HG03469 (cell line): Measurements from ENCODE around the gene STAG3.
A peak's percentile ranks its signal among the peaks of the same experiment; 100 is the strongest.
"Not testable (repeated sequence)": the region's sequence is repeated elsewhere in the genome, so short reads cannot be mapped to it uniquely, and the experiment has no call there.

ENCODE experiments used
- ATAC-seq: cut with Tn5 transposase; IDR thresholded peaks from one replicate; pipeline ENCODE4 v1.9.1; 2021; ENCODE audit warnings: mild to moderate bottlenecking, moderate library complexity, moderate number of reproducible peaks; ENCODE audit not compliant: unreplicated experiment

Gene STAG3

GRCh38 chr7:100177045-100178001, at the start of gene STAG3, which contains the start of gene GPC2:
Gene STAG3, plus strand, starts transcription at chr7:100177918. Its CDS starts 2,639 bp downstream, at chr7:100180557.
Gene GPC2, minus strand, starts transcription at chr7:100177381. Its CDS starts 182 bp downstream, at chr7:100177199.
- peak; percentile 62 for ATAC-seq

DNA sequence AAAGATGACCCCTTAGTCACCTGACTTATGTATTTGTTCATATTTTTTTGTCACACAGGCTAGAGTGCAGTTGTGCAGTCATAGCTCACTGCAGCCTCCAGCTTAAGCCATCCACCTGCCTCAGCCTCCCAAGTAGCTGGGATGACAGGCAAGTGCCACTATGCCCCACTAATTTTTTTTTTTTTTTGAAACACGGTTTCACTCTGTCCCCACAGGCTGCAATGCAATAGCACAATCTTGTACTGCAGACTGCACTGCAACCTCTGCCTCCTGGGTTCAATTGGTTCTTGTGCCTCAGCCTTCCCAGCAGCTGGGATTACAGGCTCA, 49.1 kb upstream of the STAG3 start:
- ATAC-seq = no peak

GRCh38 chr7:100130220-100130607, 47.5 kb upstream of the STAG3 start:
- ATAC-seq = not testable (repeated sequence)

DNA sequence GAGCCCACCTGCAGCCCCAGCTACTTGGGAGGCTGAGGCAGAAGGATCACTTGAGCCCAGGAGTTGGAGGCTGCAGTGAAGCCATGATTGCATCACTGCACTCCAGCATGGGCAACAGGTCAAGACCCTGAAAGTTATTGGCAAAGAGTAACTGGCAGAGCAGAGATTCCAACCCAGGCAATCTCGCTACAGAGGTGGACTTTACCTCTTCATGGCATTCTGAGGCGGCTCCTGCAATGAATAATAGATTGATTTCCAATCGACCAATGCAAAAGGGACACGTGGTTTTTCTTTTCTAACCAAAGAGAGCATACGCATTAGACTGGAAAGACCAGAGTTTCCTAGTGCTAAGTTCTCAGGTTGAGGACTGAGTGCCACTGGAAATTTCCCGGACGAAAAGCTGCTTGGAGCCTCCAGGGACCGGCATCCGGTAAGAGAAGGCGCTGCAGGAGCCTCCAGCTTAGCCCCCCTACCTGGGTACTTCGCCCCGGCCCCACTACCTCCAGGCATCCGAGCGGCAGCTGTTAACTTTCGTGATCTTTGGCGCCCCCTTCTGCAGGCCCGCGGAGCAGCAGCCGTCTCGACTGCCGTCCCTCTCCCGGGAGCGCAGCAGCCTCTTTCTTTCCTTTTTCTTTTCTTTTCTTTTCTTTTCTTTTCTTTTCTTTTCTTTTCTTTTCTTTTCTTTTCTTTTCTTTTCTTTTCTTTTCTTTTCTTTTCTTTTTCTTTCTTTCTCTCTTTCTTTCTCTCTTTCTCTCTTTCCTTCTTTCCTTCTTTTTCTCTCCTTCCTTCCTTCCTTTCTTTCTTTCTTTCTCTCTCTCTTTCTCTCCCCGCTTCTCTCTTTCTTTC, 46.9 kb upstream of the STAG3 start:
- ATAC-seq = no peak

- ATAC-seq = no peak
Observed at GRCh38 chr7:100132126-100132525, 45.6 kb upstream of the STAG3 start.

DNA sequence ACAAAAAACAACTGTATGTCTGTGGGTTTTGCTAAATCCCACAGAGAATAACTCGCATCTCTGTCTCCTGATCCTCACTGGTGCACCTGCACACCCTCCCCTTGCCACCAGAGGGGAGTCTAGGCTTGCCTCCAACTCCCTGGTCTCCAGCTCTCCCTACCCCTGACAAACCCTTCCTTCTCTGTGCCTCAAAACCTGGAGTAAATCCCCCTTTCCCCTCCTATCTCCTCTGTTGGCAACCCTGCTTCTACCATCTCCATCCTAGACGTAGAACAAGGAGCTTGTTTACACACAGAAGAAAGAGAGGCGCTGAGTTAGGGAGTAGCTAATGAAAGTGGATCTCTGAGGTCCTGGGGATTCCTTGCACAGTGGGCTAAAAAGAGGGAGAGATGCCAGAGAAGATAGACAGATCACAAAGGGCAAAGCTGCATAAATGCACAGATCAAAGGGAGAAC, 45.0 kb upstream of the STAG3 start:
- ATAC-seq = peak; percentile 54

- ATAC-seq = no peak
Observed at GRCh38 chr7:100137851-100138760, 39.6 kb upstream of the STAG3 start.

GRCh38 chr7:100141555-100141949, 36.2 kb upstream of the STAG3 start:
- no peak for ATAC-seq

DNA sequence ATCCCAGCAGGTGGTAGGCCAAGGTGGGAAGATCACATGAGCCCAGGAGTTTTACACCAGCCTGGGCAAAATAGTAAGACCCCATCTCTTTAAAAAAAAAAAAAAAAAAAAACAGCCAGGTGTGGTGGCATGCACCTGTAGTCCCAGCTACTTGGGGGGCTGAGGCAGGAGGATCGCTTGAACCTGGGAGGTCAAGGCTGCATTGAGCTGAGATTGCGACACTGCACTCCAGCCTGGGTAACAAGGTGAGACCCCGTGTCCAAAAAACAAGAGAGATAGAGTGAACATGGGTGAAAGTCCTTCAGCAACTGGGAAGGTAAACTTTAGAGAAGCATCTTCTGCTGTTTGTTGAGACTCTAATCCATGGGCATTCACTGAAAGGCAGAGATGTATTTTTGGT, 35.3 kb upstream of the STAG3 start:
- ATAC-seq = no peak

DNA sequence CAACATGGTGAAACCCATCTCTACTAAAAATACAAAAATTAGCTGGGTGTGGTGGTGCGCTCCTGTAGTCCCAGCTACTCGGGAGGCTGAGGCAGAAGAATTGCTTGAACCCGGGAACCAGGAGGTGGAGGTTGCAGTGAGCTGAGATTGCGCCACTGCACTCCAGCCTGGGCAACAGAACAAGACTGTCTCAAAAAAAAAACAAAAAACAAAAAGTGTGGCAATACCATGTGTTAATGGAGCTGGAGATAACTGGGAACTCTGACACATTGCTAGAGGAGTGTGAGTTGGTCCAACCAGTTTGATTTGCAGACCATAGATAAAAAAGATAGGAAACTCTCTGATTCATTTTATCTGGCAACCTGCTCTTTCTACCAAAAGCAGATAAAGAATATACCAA, 31.4 kb upstream of the STAG3 start:
- ATAC-seq = not testable (repeated sequence)

DNA sequence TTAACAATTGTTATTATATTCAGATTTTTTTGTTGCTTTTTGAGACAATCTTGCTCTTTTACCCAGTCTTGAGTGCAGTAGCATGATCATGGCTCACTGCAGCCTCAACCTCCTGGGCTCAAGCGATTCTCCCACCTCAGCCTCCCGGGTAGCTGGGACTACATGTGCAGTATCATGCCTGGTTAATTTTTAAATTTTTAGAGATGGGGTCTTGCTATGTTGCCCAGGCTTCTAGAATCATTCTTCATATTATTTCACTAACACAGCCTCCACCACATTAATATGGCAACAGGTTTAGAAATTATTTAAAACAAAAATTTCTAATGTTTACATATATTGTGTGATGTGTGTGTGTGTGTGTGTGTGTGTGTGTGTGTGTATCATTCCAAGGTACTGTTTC, 30.4 kb upstream of the STAG3 start:
- no peak for ATAC-seq

DNA sequence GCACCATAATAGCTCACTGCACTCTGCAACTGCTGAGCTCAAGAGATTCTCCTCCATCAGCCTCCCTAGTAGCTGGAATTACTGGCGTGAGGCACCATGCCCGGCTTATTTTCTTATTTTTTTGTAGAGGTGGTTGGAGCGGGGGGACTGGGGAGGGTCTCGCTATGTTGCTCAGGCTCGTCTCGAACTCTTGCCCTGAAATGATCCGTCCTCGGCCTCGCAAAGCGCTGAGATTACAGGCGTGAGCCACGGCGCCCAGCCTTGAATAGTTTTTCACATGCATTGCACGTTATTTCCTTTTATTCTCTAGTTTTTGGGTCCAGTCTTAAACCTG, 29.5 kb upstream of the STAG3 start:
- no peak for ATAC-seq

- peak; percentile 93 for ATAC-seq
Observed at GRCh38 chr7:100148559-100149328, 29.0 kb upstream of the STAG3 start, which contains the start of gene LAMTOR4. Gene LAMTOR4, plus strand, starts transcription at chr7:100148918. Its CDS starts 55 bp downstream, at chr7:100148973.

DNA sequence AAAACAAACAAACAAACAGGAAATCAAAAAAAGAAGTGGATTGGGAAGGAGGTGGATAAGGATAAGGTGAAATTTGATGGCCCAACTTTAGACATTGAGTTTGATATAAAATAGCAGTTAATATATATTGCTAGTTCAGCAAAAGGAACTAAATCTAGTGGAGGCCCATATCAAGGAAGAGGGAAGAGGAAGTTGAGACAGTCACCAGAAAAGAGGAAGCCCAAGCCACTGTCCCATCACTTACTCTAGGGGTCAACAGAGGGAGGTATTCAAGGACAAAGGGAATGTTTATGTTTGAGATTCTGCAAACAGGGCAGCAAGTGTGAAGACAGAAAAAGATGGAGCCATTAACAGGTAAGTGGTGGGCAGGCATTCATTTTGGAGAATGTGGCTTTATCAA, 25.3 kb upstream of the STAG3 start:
- no peak for ATAC-seq

DNA sequence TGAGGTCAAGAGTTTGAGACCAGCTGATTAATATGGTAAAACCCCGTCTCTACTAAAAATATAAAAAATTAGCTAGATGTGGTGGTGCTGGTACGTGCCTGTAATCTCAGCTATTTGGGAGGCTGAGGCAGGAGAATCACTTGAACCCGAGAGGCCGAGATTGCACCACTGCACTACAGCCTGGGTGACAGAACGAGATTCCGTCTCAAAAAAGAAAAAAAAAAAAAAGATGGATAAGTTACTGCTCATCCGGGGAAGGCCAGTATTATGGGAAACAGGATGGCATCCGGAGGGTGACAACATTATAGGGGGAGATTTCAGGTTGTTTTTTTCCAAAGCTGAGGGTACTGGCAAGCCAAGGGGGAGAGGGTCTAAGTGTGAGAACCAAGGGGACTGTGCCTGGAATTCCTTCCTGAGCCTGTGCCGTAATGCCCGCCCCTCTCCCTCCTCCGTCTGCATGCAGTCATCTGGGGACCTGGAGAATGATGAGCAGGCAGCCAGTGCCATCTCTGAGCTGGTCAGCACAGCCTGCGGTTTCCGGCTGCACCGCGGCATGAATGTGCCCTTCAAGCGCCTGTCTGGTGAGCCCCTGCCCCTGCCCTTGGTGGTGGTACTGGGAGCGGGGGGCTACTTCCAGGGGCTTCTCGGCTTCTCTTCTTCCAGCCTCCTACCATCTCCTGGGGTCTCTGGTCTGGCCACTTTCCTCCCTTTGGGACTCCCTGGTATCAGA, 24.6 kb upstream of the STAG3 start:
- ATAC-seq = no peak

- no peak for ATAC-seq
Observed at GRCh38 chr7:100153708-100154535, 23.8 kb upstream of the STAG3 start.

DNA sequence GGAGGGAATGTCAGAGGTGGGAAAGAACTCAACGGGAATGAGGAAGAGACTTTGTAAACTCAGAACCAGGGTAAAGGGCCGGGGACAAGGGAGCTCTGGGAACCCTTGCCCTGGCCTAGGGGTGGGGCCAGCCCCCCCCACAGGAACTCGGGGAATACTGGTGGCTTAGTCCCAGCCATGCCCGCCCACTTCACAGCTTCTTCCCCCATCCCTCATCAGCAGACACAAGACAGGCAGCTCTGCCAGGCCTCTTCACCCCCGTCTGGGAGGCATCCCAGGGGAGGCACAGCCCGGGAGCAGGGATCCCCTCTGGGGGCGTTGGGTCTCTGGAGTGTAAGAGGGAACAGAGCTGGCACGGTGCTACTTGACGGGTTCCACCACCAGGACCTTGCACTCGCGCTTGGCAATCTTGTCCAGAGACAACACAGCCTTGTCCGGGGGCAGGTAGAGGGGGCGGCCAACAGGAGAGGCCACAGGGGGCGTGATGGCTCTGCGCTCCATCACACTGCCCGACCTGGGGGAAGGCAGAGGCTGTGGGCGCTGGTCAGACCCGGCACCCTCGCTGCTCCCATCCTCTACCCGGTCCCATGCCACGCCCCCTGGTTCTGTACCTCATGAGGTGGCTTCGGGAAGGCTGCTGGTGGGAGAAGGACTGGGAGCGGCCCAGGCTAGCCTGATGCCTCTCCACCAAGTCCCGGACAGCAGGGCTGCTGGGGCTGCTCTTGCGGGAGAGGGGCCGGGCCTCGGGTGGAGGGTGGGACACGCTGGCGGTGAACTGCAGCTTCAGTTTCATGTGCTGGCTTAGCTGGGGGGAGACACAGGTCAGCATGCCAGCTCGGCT, 22.8 kb upstream of the STAG3 start:
- no peak for ATAC-seq
